GM12864 (cell line): ENCODE results near the gene S100A7A.
"Not testable (repeated sequence)": the region's sequence is repeated elsewhere in the genome, so short reads cannot be mapped to it uniquely, and the experiment has no call there.

Experiments
- DNase-seq: peaks from one replicate; pipeline ENCODE4 v3.0.0-alpha.2; 2011; ENCODE audit warnings: low read depth
- H3K4me3 ChIP-seq: 2 replicates; pipeline ENCODE4 v1.5.1; 2011; ENCODE audit warnings: mild to moderate bottlenecking, low read depth, low read length, control low read depth
- TF ChIP-seq, protein P1 (sequence below): IDR thresholded peaks from 2 replicates; pipeline ENCODE4 v1.5.1; 2011; ENCODE audit warnings: low read depth, mild to moderate bottlenecking, moderate library complexity, low read length, control low read depth, inconsistent platforms; ENCODE audit errors: missing control alignments

Gene S100A7A

GRCh38 chr1:153404768-153405167 lies 11.6 kb upstream of the S100A7A start:
- TF ChIP-seq, protein P1, sequence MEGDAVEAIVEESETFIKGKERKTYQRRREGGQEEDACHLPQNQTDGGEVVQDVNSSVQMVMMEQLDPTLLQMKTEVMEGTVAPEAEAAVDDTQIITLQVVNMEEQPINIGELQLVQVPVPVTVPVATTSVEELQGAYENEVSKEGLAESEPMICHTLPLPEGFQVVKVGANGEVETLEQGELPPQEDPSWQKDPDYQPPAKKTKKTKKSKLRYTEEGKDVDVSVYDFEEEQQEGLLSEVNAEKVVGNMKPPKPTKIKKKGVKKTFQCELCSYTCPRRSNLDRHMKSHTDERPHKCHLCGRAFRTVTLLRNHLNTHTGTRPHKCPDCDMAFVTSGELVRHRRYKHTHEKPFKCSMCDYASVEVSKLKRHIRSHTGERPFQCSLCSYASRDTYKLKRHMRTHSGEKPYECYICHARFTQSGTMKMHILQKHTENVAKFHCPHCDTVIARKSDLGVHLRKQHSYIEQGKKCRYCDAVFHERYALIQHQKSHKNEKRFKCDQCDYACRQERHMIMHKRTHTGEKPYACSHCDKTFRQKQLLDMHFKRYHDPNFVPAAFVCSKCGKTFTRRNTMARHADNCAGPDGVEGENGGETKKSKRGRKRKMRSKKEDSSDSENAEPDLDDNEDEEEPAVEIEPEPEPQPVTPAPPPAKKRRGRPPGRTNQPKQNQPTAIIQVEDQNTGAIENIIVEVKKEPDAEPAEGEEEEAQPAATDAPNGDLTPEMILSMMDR: peak; percentile 65
- no peak for DNase-seq
- no peak overlapping the region for H3K4me3 ChIP-seq

- H3K4me3 ChIP-seq, DNase-seq: not testable (repeated sequence)
These were observed 10.3 kb upstream of the S100A7A start for GRCh38 chr1:153405825-153406599.

- DNase-seq, H3K4me3 ChIP-seq: not testable (repeated sequence)
These were observed 9.0 kb upstream of the S100A7A start for GRCh38 chr1:153407274-153407673.

- not testable (repeated sequence) for DNase-seq
These were observed 2.4 kb upstream of the S100A7A start for GRCh38 chr1:153413961-153414360.

DNA sequence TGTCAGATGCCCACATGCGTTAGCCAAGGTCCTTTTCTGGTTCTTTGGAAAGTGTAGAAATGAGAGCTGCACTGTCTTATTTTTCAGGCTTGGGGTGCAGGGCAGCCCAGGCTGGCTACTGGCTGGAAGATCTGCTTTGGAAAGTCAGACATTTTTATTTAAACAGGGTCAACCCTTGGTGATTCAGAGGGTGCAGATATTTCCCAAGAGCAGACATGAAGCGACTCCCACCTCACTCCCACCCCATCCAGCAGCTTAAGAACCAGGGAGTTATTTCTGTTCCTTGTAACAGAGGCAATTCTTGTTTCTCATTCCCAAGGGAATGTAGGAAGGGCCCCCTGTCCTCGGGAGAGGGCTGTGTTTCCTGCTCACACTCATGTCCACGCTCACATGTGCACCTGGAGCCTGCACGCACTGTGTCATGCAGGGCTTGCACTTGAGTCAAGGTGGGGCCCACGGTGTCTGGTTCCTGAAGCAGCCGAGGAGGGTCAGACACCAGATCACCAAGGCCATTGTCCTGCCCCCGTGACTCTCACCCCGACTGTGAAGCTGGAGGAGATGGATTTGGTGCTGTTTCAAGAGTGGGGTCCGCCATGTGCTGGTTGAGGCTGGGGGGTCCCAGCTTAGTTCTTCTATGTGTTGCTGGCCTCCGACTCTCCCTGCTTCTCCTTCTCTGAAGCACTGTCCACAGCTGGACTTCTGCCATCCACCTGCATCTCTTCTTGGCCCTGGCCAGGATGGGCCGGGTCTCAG lies 992 bp downstream of the S100A7A start:
- no peak overlapping the region for H3K4me3 ChIP-seq
- TF ChIP-seq, protein P1: no peak
- DNase-seq: no peak

More at GRCh38 chr1:153413961-153414360, 2.4 kb upstream of the S100A7A start:
- H3K4me3 ChIP-seq: not testable (repeated sequence)

DNA sequence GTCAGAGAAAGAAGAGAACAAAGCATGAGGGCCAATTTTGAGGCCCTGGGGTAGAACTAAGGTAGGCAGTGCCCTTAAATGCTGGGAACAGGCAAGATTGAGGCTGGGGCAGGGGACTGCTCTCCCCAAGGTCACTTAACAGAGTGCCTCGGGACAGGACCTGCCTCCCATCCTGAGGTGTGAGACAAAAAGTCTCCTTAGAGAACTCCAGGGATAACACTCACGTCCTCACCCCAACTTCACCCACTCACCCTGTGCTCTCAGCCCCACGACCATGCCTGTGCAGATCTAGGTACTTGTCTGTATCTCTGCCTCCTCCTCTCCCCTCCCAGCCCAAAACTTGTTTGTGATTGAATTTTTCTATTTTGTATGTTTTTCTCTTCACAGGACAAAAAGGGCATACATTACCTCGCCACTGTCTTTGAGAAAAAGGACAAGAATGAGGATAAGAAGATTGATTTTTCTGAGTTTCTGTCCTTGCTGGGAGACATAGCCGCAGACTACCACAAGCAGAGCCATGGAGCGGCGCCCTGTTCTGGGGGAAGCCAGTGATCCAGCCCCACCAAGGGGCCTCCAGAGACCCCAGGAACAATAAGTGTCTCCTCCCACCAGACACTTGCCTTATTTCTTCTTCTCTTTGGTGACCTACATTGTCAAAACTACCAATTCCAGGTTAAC lies 2.6 kb downstream of the S100A7A start:
- not testable (repeated sequence) for DNase-seq, H3K4me3 ChIP-seq

GRCh38 chr1:153419436-153419793 lies 3.1 kb downstream of the S100A7A start:
- not testable (repeated sequence) for DNase-seq, H3K4me3 ChIP-seq

DNA sequence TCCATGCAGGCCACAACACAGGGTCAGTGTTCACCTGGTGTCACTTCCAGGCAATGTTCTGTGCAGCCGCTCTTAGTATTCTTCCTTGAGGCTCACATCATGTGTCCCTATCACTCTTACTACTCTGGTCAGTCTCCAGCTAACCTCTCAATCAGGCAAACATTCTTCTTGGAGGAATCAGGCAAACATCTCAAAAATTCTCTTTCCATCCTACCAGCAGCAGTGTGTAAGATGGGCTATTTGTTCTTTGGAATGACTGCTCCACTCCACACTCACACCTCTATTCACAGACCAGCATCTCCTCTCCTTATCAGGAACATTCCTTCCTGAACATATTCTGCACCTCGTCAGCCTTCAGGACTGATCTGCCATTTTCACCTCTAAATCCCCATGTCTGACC lies 4.0 kb downstream of the S100A7A start:
- TF ChIP-seq, protein P1: no peak
- no peak overlapping the region for H3K4me3 ChIP-seq
- no peak for DNase-seq

- H3K4me3 ChIP-seq: no peak overlapping the region
- TF ChIP-seq, protein P1: no peak
- no peak for DNase-seq
These were observed 6.2 kb downstream of the S100A7A start for GRCh38 chr1:153422450-153423068.
